HUDEP-2 (cell line): ENCODE results near the gene ATP13A3.

ENCODE experiments used
- DNase-seq, 76 experiments: peaks; one replicate each; lab custom pipeline; 2025; ENCODE audit not compliant: unreplicated experiment in 76 of 76; lab: John Stamatoyannopoulos, UW

Gene ATP13A3

GRCh38 chr3:194481525-194482195 is 5.1 kb downstream of the ATP13A3 start:
- DNase-seq: peak in 1 of 76 experiments; percentile 9

- DNase-seq: no peak
Measured at GRCh38 chr3:194481103-194481502, 5.7 kb downstream of the ATP13A3 start.

GRCh38 chr3:194476784-194477183 is 10.0 kb downstream of the ATP13A3 start:
- DNase-seq: peak in 5 of 76 experiments; percentile 8 to 25 (median 18)

- no peak for DNase-seq
Measured at GRCh38 chr3:194475978-194476377, 10.8 kb downstream of the ATP13A3 start.

GRCh38 chr3:194475138-194475932 is 11.5 kb downstream of the ATP13A3 start:
- no peak for DNase-seq

- DNase-seq: no peak
Measured at GRCh38 chr3:194474675-194475074, 12.1 kb downstream of the ATP13A3 start.

GRCh38 chr3:194472290-194472920 is 14.4 kb downstream of the ATP13A3 start:
- peak in 23 of 76 experiments; percentile 8 to 62 (median 30) for DNase-seq

- DNase-seq: no peak
Measured at GRCh38 chr3:194471863-194472262, 14.9 kb downstream of the ATP13A3 start.

GRCh38 chr3:194470615-194471014 is 16.2 kb downstream of the ATP13A3 start:
- DNase-seq: no peak

- no peak for DNase-seq
Measured at GRCh38 chr3:194469977-194470376, 16.8 kb downstream of the ATP13A3 start.

- no peak for DNase-seq
Measured at GRCh38 chr3:194468086-194468485, 18.7 kb downstream of the ATP13A3 start.

GRCh38 chr3:194466761-194467356 is 19.9 kb downstream of the ATP13A3 start:
- DNase-seq: no peak

GRCh38 chr3:194465920-194466570 is 20.8 kb downstream of the ATP13A3 start:
- DNase-seq: no peak

- DNase-seq: no peak
Measured at GRCh38 chr3:194465246-194465645, 21.6 kb downstream of the ATP13A3 start.

- DNase-seq: no peak
Measured at GRCh38 chr3:194464692-194465091, 22.1 kb downstream of the ATP13A3 start.

- DNase-seq: no peak
Measured at GRCh38 chr3:194462936-194463335, 23.9 kb downstream of the ATP13A3 start.

- no peak for DNase-seq
Measured at GRCh38 chr3:194460566-194460965, 26.2 kb downstream of the ATP13A3 start.

GRCh38 chr3:194458131-194458530 is 28.7 kb downstream of the ATP13A3 start:
- DNase-seq: no peak

- DNase-seq: no peak
Measured at GRCh38 chr3:194455481-194455880, 31.3 kb downstream of the ATP13A3 start.

- DNase-seq: no peak
Measured at GRCh38 chr3:194450341-194450740, 36.5 kb downstream of the ATP13A3 start.

- DNase-seq: no peak
Measured at GRCh38 chr3:194449913-194450312, 36.9 kb downstream of the ATP13A3 start.
